ENCODE measurements around the gene NLRC3.
"Not testable (repeated sequence)": the region's sequence is repeated elsewhere in the genome, so short reads cannot be mapped to it uniquely, and the experiment has no call there.

The NLRC3 gene, protein sequence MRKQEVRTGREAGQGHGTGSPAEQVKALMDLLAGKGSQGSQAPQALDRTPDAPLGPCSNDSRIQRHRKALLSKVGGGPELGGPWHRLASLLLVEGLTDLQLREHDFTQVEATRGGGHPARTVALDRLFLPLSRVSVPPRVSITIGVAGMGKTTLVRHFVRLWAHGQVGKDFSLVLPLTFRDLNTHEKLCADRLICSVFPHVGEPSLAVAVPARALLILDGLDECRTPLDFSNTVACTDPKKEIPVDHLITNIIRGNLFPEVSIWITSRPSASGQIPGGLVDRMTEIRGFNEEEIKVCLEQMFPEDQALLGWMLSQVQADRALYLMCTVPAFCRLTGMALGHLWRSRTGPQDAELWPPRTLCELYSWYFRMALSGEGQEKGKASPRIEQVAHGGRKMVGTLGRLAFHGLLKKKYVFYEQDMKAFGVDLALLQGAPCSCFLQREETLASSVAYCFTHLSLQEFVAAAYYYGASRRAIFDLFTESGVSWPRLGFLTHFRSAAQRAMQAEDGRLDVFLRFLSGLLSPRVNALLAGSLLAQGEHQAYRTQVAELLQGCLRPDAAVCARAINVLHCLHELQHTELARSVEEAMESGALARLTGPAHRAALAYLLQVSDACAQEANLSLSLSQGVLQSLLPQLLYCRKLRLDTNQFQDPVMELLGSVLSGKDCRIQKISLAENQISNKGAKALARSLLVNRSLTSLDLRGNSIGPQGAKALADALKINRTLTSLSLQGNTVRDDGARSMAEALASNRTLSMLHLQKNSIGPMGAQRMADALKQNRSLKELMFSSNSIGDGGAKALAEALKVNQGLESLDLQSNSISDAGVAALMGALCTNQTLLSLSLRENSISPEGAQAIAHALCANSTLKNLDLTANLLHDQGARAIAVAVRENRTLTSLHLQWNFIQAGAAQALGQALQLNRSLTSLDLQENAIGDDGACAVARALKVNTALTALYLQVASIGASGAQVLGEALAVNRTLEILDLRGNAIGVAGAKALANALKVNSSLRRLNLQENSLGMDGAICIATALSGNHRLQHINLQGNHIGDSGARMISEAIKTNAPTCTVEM

GRCh38 chr16:3577302-3577752 lies at the start of gene NLRC3:
Gene NLRC3, minus strand, starts transcription at chr16:3577403. Its CDS starts 12,367 bp downstream, at chr16:3565036.
- no peak for DNase-seq

DNA sequence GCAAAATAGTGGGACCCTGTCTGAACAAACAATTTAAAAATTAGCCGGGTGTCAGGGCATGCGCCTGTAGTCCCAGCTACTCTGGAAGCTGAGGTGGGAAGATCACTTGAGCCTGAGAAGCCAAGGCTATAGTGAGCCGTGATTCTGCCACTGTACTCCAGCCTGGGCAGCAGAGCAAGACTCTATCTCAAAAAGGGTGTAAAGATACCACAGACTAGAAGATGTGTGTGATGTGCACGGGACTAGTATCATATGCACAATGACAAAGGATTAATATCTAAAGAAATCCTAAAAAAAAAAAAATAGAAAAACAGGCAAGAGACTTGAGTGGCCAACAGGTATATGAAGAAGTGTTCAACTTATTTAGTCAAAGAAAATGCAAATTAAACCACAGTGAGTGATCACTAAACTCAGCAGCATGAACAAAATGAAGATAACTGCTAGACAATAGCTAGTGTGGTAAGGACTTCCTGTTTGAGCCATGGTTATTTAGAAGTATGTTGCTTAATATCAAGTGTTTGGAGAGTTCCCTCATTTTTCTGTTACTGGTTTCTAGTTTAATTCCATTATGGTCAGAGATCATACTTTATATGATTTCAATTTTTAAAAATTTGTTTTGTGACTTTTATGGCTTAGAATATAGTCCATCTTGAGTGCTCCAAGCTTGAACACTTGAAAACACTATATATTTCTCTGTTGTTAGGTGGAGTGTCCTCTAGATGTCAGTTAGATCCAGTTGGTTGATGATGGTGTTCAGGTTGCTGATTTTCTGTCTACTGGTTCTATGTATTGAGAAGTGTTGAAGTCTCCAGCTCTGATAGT lies 48.9 kb upstream of the NLRC3 start:
- no peak for DNase-seq

DNA sequence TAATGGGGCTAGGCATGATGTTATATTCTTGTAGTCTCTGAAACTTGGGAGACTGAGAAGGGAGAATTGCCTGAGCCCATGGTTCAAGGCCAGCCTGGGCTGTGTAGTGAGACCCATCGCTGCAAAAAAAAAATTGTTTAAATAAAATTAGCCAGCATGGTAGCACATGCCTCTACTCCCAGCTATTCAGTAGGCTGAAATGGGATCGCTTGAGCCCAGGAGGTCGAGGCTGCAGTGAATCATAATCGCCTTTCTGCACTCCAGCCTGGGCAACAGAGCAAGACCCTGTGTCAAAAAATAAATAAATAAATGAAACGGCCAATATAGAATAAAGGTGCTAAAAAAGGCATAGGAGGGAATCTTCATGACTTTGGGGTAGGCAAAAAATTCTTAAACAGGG lies 48.1 kb upstream of the NLRC3 start:
- DNase-seq, result no peak

GRCh38 chr16:3623642-3624041 lies 46.4 kb upstream of the NLRC3 start:
- DNase-seq, result no peak

DNA sequence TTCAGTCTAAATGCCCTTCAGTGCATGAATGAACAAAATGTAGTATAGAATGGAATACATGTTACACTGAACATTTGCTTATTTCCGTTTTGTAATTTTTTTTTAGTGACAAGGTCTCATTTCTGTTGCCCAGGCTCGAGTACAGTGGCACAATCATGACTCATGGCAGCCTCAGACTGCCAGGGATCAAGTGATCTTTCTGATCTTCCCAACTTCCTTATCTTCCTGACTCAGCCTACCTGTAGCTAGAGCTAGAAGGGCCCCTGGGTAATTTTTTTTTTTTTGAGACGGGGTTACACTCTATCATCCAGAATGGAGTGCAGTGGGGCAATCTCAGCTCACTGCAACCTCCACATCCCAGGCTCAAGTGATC lies 41.6 kb upstream of the NLRC3 start:
- DNase-seq, result no peak

DNA sequence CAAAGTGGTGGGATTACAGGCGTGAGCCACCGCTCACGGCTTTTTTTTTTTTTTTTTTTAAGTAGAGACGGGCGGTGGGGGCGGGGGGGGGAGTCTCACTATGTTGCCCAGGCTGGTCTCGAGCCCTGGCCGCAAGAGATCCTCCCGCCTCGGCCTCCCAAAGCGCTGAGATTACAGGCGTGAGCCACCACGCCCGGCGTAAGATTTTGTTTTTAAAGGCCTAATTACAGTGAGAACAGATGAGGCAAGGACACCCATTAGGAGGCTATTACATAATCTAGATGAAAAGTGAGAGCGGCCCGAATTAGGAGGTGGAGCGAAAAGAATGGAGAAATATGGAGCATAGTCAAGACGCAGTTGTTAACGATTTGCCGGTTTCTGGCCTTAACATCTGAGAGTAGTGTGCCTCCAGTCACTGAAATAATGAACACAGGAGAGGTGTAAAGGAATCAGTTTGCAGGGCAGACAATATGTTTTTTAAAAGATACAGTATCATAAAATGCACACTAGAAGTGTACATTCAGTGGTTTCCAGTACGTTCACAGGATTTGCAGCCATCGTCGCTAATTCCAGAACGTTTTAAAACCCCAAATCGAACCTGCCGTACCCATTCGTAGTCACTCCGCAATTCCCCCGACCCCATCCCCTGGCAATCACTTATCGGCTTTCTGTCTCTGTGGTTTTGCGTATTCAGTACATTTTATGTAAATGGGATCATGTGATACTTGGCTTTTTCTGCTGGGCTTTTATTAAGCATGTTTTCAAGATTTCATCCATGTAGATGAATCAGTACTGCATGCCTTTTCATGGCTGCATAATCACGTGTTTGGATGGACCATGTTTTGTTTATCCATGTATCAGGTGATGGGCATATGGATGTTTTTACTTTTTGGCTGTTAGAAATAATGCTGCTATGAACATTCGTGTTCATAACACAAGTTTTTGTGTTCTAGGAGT lies 35.6 kb upstream of the NLRC3 start:
- no peak for DNase-seq

GRCh38 chr16:3611146-3611975 lies 34.2 kb upstream of the NLRC3 start, which contains the start of gene SLX4:
Gene SLX4, minus strand, starts transcription at chr16:3611606. Its CDS starts 2,642 bp downstream, at chr16:3608964.
- peak; percentile 82 for DNase-seq

DNA sequence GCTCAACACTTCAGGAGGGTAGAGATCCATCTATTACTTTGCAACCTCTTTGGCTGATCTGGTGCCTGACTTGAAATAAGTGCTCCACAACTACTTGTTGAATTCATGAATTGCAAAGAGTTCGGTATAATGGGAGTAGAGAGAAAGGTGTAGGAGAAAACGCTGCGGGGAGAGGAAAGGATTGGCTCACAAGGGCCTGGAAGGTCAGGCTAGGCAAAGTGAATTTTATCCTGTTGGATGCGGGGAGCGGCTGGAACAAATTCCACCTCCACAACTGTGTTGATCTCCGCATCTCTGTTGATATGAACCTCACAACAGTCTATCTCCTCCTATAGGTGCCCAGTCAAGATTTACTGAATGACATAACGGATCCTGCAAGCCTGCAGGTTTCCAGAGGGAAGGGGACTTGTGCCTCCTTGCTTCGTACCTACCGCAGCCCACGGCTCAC lies 33.5 kb upstream of the NLRC3 start:
- DNase-seq, result no peak

- no peak for DNase-seq
Observed at GRCh38 chr16:3609895-3610697, 32.9 kb upstream of the NLRC3 start.

- DNase-seq, result not testable (repeated sequence)
Observed at GRCh38 chr16:3608976-3609375, 31.8 kb upstream of the NLRC3 start.

GRCh38 chr16:3608069-3608468 lies 30.9 kb upstream of the NLRC3 start:
- DNase-seq, result no peak

GRCh38 chr16:3607634-3608033 lies 30.4 kb upstream of the NLRC3 start:
- no peak for DNase-seq

DNA sequence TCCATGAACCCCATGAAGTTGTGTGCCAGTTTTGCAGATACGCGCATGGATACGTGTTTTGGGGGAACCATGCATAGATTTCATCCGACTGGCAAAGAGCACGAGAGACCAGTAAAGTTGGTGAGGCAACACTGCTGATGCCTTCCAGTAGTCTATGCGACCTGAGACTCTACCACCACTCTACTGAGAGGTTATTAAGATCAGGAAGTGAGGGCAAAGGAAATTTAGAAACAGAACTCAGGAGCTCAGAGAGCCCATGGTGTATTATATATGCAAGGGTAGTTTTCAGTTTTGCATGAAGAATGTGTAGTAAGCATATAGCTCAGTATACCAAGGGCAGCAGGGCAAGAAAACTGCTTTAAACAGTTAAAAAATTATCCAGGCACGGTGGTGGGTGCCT lies 30.0 kb upstream of the NLRC3 start:
- no peak for DNase-seq

GRCh38 chr16:3606441-3606840 lies 29.2 kb upstream of the NLRC3 start:
- DNase-seq, result no peak

DNA sequence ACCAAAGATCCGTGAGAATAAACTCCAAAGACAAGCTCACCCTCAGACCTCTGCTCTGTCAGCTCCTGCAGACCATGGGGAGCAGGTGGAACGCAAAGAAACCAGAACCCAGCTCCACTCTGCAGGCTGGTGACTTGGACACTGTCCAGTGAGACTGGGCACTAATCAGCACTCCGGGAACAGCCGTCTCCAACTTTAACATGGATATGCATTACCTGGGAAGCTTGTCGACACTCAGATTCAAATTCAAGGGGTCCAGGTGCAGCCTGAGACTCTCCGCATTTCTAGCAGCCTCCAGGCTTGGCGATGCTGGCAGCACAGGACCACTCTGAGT lies 25.1 kb upstream of the NLRC3 start:
- DNase-seq, result no peak

- no peak for DNase-seq
Observed at GRCh38 chr16:3601614-3602319, 24.6 kb upstream of the NLRC3 start.

- no peak for DNase-seq
Observed at GRCh38 chr16:3599922-3600321, 22.7 kb upstream of the NLRC3 start.

DNA sequence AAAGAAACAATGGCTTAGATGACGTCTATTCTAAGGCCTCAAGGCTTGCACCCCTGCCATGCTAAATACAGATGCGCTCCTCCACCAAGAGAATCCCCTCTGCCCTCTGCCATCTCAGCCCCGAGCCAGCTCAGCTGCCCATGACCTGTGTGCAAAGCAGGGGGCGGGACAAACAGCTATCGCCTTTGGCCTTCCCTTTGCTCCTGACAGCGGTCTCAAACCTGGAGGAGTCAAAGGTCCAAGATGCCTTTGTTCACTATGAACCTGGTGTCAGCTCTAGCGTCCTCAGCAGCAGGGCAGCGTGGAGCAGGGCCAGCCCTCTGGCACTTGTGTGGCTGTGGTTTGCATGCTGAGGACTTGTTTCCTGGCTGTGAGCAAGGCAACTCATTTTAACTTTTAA lies 21.9 kb upstream of the NLRC3 start:
- DNase-seq, result no peak

GRCh38 chr16:3598236-3598635 lies 21.0 kb upstream of the NLRC3 start:
- no peak for DNase-seq

All from NCI-H187 treated with DMSO at 0.1 percent for 48 hours (cell line).